ENCODE results near the gene KNSTRN.

DNA sequence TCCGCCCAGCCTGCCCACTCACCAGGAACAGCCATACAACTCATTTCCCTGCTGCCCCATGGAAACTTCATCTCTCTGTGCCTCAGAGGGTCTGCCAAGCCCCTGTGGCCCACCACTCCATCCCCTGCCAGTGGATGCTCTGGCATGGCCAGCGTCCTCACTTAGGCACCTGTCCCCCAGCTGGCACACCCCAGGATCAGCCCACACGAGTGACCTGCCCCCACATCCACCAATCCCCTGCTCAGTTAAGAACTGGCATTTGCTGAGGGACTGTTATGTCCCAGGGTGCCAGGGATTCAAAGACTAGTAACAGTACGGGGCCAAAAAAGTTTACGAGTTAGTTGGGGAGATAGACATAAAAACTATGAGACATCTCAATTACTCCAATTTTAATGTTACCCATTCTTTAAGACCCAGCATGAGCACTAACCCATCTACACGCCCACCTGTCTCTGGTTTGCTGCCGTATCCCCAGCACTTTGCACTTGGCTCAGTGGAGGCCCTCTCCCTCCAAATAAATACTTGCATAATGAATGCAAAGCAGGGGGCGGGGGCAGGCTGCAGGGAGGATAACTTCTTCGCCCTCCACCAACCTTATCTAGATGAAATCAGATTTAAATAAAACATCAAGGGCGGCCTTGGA lies 46.7 kb downstream of the KNSTRN start:
- TF ChIP-seq, protein P1, sequence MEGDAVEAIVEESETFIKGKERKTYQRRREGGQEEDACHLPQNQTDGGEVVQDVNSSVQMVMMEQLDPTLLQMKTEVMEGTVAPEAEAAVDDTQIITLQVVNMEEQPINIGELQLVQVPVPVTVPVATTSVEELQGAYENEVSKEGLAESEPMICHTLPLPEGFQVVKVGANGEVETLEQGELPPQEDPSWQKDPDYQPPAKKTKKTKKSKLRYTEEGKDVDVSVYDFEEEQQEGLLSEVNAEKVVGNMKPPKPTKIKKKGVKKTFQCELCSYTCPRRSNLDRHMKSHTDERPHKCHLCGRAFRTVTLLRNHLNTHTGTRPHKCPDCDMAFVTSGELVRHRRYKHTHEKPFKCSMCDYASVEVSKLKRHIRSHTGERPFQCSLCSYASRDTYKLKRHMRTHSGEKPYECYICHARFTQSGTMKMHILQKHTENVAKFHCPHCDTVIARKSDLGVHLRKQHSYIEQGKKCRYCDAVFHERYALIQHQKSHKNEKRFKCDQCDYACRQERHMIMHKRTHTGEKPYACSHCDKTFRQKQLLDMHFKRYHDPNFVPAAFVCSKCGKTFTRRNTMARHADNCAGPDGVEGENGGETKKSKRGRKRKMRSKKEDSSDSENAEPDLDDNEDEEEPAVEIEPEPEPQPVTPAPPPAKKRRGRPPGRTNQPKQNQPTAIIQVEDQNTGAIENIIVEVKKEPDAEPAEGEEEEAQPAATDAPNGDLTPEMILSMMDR (IDR thresholded peaks at IDR 0.05; ENCODE audit: low read length), result no peak
- TF ChIP-seq EZH2 (optimal IDR thresholded peaks at IDR 0.05; ENCODE audit: low read depth, low read length) (no peak), EZH2phosphoT487 (IDR thresholded peaks at IDR 0.05; ENCODE audit: low read length) (no peak)

Data from MM.1S (cell line).